Measurements from ENCODE around the gene DGKI.

GRCh38 chr7:137658190-137658900, 188.4 kb downstream of the DGKI start:
- TF ChIP-seq CTCF (IDR thresholded peaks at IDR 0.05 in 4 of 5, conservative IDR thresholded peaks at IDR 0.05 in 1 of 5): no peak
- no peak for TF ChIP-seq POLR2A (IDR thresholded peaks at IDR 0.05)
